HG03064 (cell line): ENCODE data around the gene SZRD1.

Experiments used
- ATAC-seq: cut with Tn5 transposase; IDR thresholded peaks from one replicate; pipeline ENCODE4 v1.9.1; 2021; ENCODE audit warnings: low read depth; ENCODE audit not compliant: unreplicated experiment

Gene SZRD1

GRCh38 chr1:16393570-16394521 lies 26.8 kb downstream of the SZRD1 start:
- no peak for ATAC-seq

GRCh38 chr1:16394977-16395376 lies 27.9 kb downstream of the SZRD1 start:
- no peak for ATAC-seq

- ATAC-seq, result no peak
These were observed 29.5 kb downstream of the SZRD1 start for GRCh38 chr1:16396591-16396990.

GRCh38 chr1:16397120-16397519 lies 30.1 kb downstream of the SZRD1 start:
- no peak for ATAC-seq

GRCh38 chr1:16398371-16398953 lies 31.4 kb downstream of the SZRD1 start:
- ATAC-seq, result no peak

GRCh38 chr1:16402742-16403141 lies 35.7 kb downstream of the SZRD1 start:
- ATAC-seq, result no peak

GRCh38 chr1:16405441-16405840 lies 38.4 kb downstream of the SZRD1 start:
- ATAC-seq, result no peak

GRCh38 chr1:16406868-16407267 lies 39.8 kb downstream of the SZRD1 start:
- no peak for ATAC-seq

GRCh38 chr1:16409536-16410152 lies 42.6 kb downstream of the SZRD1 start:
- no peak for ATAC-seq

- no peak for ATAC-seq
These were observed 43.8 kb downstream of the SZRD1 start for GRCh38 chr1:16410803-16411202.

- no peak for ATAC-seq
These were observed 46.1 kb downstream of the SZRD1 start for GRCh38 chr1:16413191-16413590.

GRCh38 chr1:16418823-16419425 lies 51.9 kb downstream of the SZRD1 start:
- ATAC-seq, result no peak

- no peak for ATAC-seq
These were observed 53.5 kb downstream of the SZRD1 start for GRCh38 chr1:16420424-16421118.

- ATAC-seq, result no peak
These were observed 54.2 kb downstream of the SZRD1 start for GRCh38 chr1:16421201-16421600.

GRCh38 chr1:16422041-16422440 lies 55.0 kb downstream of the SZRD1 start:
- ATAC-seq, result no peak

GRCh38 chr1:16425125-16426025 lies 58.3 kb downstream of the SZRD1 start:
- ATAC-seq, result no peak

- no peak for ATAC-seq
These were observed 63.6 kb downstream of the SZRD1 start for GRCh38 chr1:16430606-16431005.

- ATAC-seq, result no peak
These were observed 66.0 kb downstream of the SZRD1 start for GRCh38 chr1:16433030-16433429.

GRCh38 chr1:16434007-16434406 lies 67.0 kb downstream of the SZRD1 start:
- no peak for ATAC-seq

- no peak for ATAC-seq
These were observed 67.5 kb downstream of the SZRD1 start for GRCh38 chr1:16434501-16434900.
